K562 (cell line): ENCODE data around the gene UBASH3A. TPM values are rescaled to one million over a fixed set of nuclear protein-coding genes. Genes with fewer than 3 reads are reported as not detected.

Source experiments
- CCAR2 ChIP-seq: fragments of 200-400 bp; formaldehyde crosslinking; IDR thresholded peaks from 2 replicates; pipeline ENCODE4 v1.6.1; 2017; ENCODE audit warnings: mild to moderate bottlenecking, low read depth, low read length
- E2F8 ChIP-seq: fragments of 450-650 bp; IDR thresholded peaks from 2 replicates; pipeline ENCODE4 v1.7.1; 2018; ENCODE audit warnings: mild to moderate bottlenecking, low read depth; ENCODE audit not compliant: partially characterized antibody
- KHSRP ChIP-seq: fragments of 450-650 bp; IDR thresholded peaks from 2 replicates; pipeline ENCODE4 v1.6.1; 2017
- MLX ChIP-seq, 2 experiments: fragments of 450-650 bp in 1 of 2; sonication (generic) in 1 of 2; formaldehyde crosslinking; conservative IDR thresholded peaks; 2 replicates each; pipeline versions ENCODE4 v1.4.0 to v1.8.1; 2020 to 2022; ENCODE audit warnings: mild to moderate bottlenecking in 1 of 2, missing genetic modification reagents in 1 of 2
- MTA1 ChIP-seq: fragments of 450-650 bp; IDR thresholded peaks from 2 replicates; pipeline ENCODE4 v1.6.1; 2017; ENCODE audit warnings: borderline replicate concordance
- NFXL1 ChIP-seq: fragments of 450-650 bp; formaldehyde crosslinking; IDR thresholded peaks from 2 replicates; pipeline ENCODE4 v1.4.0; 2021; ENCODE audit warnings: mild to moderate bottlenecking
- RBM25 ChIP-seq: fragments of 200-400 bp; formaldehyde crosslinking; IDR thresholded peaks from 2 replicates; pipeline ENCODE4 v1.6.1; 2018; ENCODE audit warnings: low read length, low read depth, moderate library complexity; ENCODE audit not compliant: severe bottlenecking
- SFPQ ChIP-seq: fragments of 200-400 bp; formaldehyde crosslinking; IDR thresholded peaks from 2 replicates; pipeline ENCODE4 v1.6.1; 2017; ENCODE audit warnings: mild to moderate bottlenecking, low read depth, low read length, moderate library complexity
- SRSF1 ChIP-seq: fragments of 200-400 bp; formaldehyde crosslinking; IDR thresholded peaks from 2 replicates; pipeline ENCODE4 v1.6.1; 2017; ENCODE audit warnings: mild to moderate bottlenecking, low read depth, low read length, moderate library complexity
- STAG1 ChIP-seq: sonication (generic); formaldehyde crosslinking; IDR thresholded peaks from 2 replicates; pipeline ENCODE4 v1.5.0; 2020; ENCODE audit warnings: missing genetic modification reagents, borderline replicate concordance
- TARDBP ChIP-seq: fragments of 450-650 bp; IDR thresholded peaks from 2 replicates; pipeline ENCODE4 v1.6.1; 2016
- ZBTB40 ChIP-seq, 2 experiments: fragments of 450-650 bp in 1 of 2; sonication (generic) in 1 of 2; formaldehyde crosslinking in 1 of 2; IDR thresholded peaks; 2 replicates each; pipeline versions ENCODE4 v1.7.1 to v1.9.0; 2016 to 2022; ENCODE audit warnings: inconsistent platforms in 1 of 2, mild to moderate bottlenecking in 1 of 2, missing genetic modification reagents in 1 of 2
- ZFPM2 ChIP-seq: fragments of 250-450 bp; sonication (Bioruptor Pico); IDR thresholded peaks from 2 replicates; pipeline ENCODE4 v1.5.1; 2022; ENCODE audit warnings: mild to moderate bottlenecking
- polyA plus RNA-seq, 8 experiments: library from polyadenylated mRNA; depleted of rRNA in 4 of 8; stranded (reverse) in 5 of 8; unstranded in 3 of 8; fragments of >200 nt; fragmentation: Nextera tagmentation in 2 of 8; fragmentation: Illumina TruSeq in 1 of 8; extraction: Ambion mirVana in 2 of 8; extraction: Trizol in 1 of 8; gene quantifications; 2 replicates each; pipeline versions ENCODE4 v1.2.1 to v1.2.3, GENCODE V29; 2011 to 2014; ENCODE audit warnings: inconsistent platforms in 1 of 8, missing spikeins in 1 of 8
- total RNA-seq, 7 experiments: library from RNA; depleted of rRNA in 6 of 7; stranded (reverse); fragments of >200 nt in 6 of 7; fragmentation: Illumina TruSeq in 2 of 7; extraction: Trizol in 2 of 7; gene quantifications; 2 replicates each; pipeline versions ENCODE4 v1.2.1 to v1.2.3, GENCODE V29; 2011 to 2021; ENCODE audit warnings: low replicate concordance in 1 of 7

UBASH3A gene
- total and polyA plus RNA-seq, 9 of the 15 experiments (the other 6 are each of a cell fraction or from before 2014, with no cell fraction given): 0.23 to 1.8 (median 1.1) TPM

GRCh38 chr21:42433946-42434551, 30.3 kb downstream of the UBASH3A start (continued):
- TF ChIP-seq ZBTB40 (IDR thresholded peaks at IDR 0.05) (no peak), ZBTB40 (CRISPR knock-in tag; IDR thresholded peaks at IDR 0.05) (no peak), TARDBP (no peak), KHSRP (no peak), ZFPM2 (no peak), MLX (CRISPR knock-in tag; conservative IDR thresholded peaks at IDR 0.05) (no peak), RBM25 (no peak), CCAR2 (no peak), SRSF1 (no peak), E2F8 (no peak), NFXL1 (CRISPR knock-in tag) (no peak), SFPQ (no peak), STAG1 (CRISPR knock-in tag) (no peak), MTA1 (no peak)
